Osteoblast (primary cell): ENCODE measurements around the gene SLC16A10. TPM values are rescaled to one million over a fixed set of nuclear protein-coding genes. Genes with fewer than 3 reads are reported as not detected.
"Not testable (repeated sequence)": the region's sequence is repeated elsewhere in the genome, so short reads cannot be mapped to it uniquely, and the experiment has no call there.

Experiments used
- DNase-seq: peaks from one replicate; pipeline ENCODE4 v3.0.0; 2011; ENCODE audit warnings: low spot score, mixed read lengths; ENCODE audit not compliant: insufficient read length; ENCODE audit errors: missing footprints
- H2AFZ ChIP-seq: 2 replicates; pipeline ENCODE4 v1.6.0; 2011; ENCODE audit warnings: mild to moderate bottlenecking, low read length
- H3K27ac ChIP-seq: 2 replicates; pipeline ENCODE4 v1.5.1; 2011; ENCODE audit warnings: mild to moderate bottlenecking, low read depth, low read length, moderate library complexity
- H3K27me3 ChIP-seq: 2 replicates; pipeline ENCODE4 v1.6.0; 2012; ENCODE audit warnings: mild to moderate bottlenecking, control low read depth, inconsistent platforms, low read length, moderate library complexity; ENCODE audit not compliant: insufficient read depth
- H3K36me3 ChIP-seq: 2 replicates; pipeline ENCODE4 v1.5.1; 2011; ENCODE audit warnings: mild to moderate bottlenecking, low read length, control low read depth, moderate library complexity; ENCODE audit not compliant: insufficient read depth
- H3K4me1 ChIP-seq: 2 replicates; pipeline ENCODE4 v1.5.1; 2011; ENCODE audit warnings: mild to moderate bottlenecking, low read length, control low read depth, moderate library complexity; ENCODE audit not compliant: insufficient read depth
- H3K4me2 ChIP-seq: 2 replicates; pipeline ENCODE4 v1.6.0; 2011; ENCODE audit warnings: mild to moderate bottlenecking, low read length; ENCODE audit not compliant: insufficient read depth
- H3K4me3 ChIP-seq: fragments of 200-600 bp; sonication (generic); 3 replicates; pipeline ENCODE4 v1.5.1; 2012; ENCODE audit warnings: mild to moderate bottlenecking, low read length, inconsistent platforms; ENCODE audit not compliant: insufficient read depth
- H3K79me2 ChIP-seq: 2 replicates; pipeline ENCODE4 v1.6.0; 2012; ENCODE audit warnings: mild to moderate bottlenecking, low read length, control low read depth, inconsistent platforms; ENCODE audit not compliant: insufficient read depth
- H3K9me3 ChIP-seq: 2 replicates; pipeline ENCODE4 v1.5.1; 2011; ENCODE audit warnings: low read depth, low read length, control low read depth
- H4K20me1 ChIP-seq: 2 replicates; pipeline ENCODE4 v1.6.0; 2012; ENCODE audit warnings: mild to moderate bottlenecking, low read length, control low read depth; ENCODE audit not compliant: insufficient read depth
- CTCF ChIP-seq: IDR thresholded peaks from 2 replicates; pipeline ENCODE4 v1.5.1; 2011; ENCODE audit warnings: mild to moderate bottlenecking, low read depth, low read length, moderate library complexity; ENCODE audit errors: extremely low read depth
- total RNA-seq: library from RNA; depleted of rRNA; stranded (reverse); fragments of >200 nt; gene quantifications from 2 replicates; pipeline ENCODE4 v1.2.3, GENCODE V29; 2012

SLC16A10 gene
- total RNA-seq, 1 donor: under 0.01 TPM

- Histone ChIP-seq H3K27me3 (peaks cover 57% of the 10 kb centered on the region), H3K4me1 (peaks cover 8% of the 10 kb centered on the region), H3K4me3 (peak overlapping the region; percentile 67), H3K79me2 (no peaks in the 10 kb centered on the region), H3K4me2 (peak overlapping the region; percentile 64), H3K9me3 (no peaks in the 10 kb centered on the region), H3K36me3 (no peaks in the 10 kb centered on the region), H2AFZ (no peak overlapping the region), H3K27ac (no peak overlapping the region), H4K20me1 (no peaks in the 10 kb centered on the region)
- peak; percentile 81 for DNase-seq
- no peak for TF ChIP-seq CTCF
Observed at GRCh38 chr6:111087871-111088667, 766 bp downstream of the SLC16A10 start.

- Histone ChIP-seq H3K27me3 (peaks cover 57% of the 10 kb centered on the region), H3K4me2 (peak overlapping the region; percentile 64), H3K4me1 (peaks cover 8% of the 10 kb centered on the region), H3K79me2 (no peaks in the 10 kb centered on the region), H3K36me3 (no peaks in the 10 kb centered on the region), H3K4me3 (no peak overlapping the region), H2AFZ (no peak overlapping the region), H4K20me1 (no peaks in the 10 kb centered on the region), H3K27ac (no peak overlapping the region), H3K9me3 (no peaks in the 10 kb centered on the region)
- no peak for TF ChIP-seq CTCF
- no peak for DNase-seq
Observed at GRCh38 chr6:111088668-111089003, 1.3 kb downstream of the SLC16A10 start.

- Histone ChIP-seq H4K20me1 (no peaks in the 10 kb centered on the region), H3K36me3 (no peaks in the 10 kb centered on the region), H2AFZ (no peak overlapping the region), H3K4me2 (no peak overlapping the region), H3K9me3 (no peaks in the 10 kb centered on the region), H3K27me3 (peaks cover 60% of the 10 kb centered on the region), H3K27ac (no peak overlapping the region), H3K4me1 (peaks cover 8% of the 10 kb centered on the region), H3K79me2 (no peaks in the 10 kb centered on the region), H3K4me3 (no peak overlapping the region)
- no peak for DNase-seq
- no peak for TF ChIP-seq CTCF
Observed at GRCh38 chr6:111090766-111091165, 3.5 kb downstream of the SLC16A10 start.

GRCh38 chr6:111091987-111092386 lies 4.7 kb downstream of the SLC16A10 start:
- DNase-seq: no peak
- no peak overlapping the region for H3K4me2 ChIP-seq
- H2AFZ ChIP-seq: no peak overlapping the region
- peaks cover 4% of the 10 kb centered on the region for H3K4me1 ChIP-seq
- no peaks in the 10 kb centered on the region for H4K20me1 ChIP-seq
- H3K9me3 ChIP-seq: no peaks in the 10 kb centered on the region
- H3K4me3 ChIP-seq: no peak overlapping the region
- peaks cover 49% of the 10 kb centered on the region for H3K27me3 ChIP-seq
- no peak for TF ChIP-seq CTCF
- H3K79me2 ChIP-seq: no peaks in the 10 kb centered on the region
- H3K36me3 ChIP-seq: no peaks in the 10 kb centered on the region
- no peak overlapping the region for H3K27ac ChIP-seq

GRCh38 chr6:111095488-111095887 lies 8.2 kb downstream of the SLC16A10 start:
- not testable (repeated sequence) for H3K4me2 ChIP-seq, H3K4me1 ChIP-seq, H4K20me1 ChIP-seq

More at GRCh38 chr6:111095488-111095887, 8.2 kb downstream of the SLC16A10 start:
- not testable (repeated sequence) for H3K36me3 ChIP-seq, H2AFZ ChIP-seq, H3K27ac ChIP-seq, H3K9me3 ChIP-seq, H3K4me3 ChIP-seq, DNase-seq, H3K79me2 ChIP-seq
- peaks cover 22% of the 10 kb centered on the region for H3K27me3 ChIP-seq
